ENCODE data around the gene ZNF10. TPM values are rescaled to one million over a fixed set of nuclear protein-coding genes. Genes with fewer than 3 reads are reported as not detected.

Gene ZNF10
- polyA plus RNA-seq, 1 donor (not counting 4 experiments of a cell fraction or from before 2014, with no cell fraction given) = 6.3 TPM

DNA sequence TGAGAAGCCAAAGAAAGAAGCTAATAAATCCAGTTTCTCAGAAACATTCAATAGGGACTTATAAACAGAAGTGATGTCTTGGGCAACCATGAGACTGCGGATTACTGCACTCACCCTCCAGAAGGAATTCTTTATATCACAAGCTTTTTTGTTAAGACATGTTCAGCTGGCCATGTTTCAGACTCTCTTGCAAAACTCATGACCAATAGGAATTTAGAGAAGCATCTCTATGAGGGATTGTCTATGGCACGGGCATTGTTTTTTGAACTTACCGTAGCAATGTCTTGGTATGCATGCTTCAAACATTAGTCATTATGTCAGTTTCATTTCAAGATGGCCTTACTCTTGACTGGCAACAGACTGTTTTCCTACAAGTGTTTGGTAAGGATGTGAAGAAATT lies 35.3 kb downstream of the ZNF10 start:
- no peaks in the 10 kb centered on the region for H3K27me3 ChIP-seq (ENCODE audit: control insufficient read depth, extremely low read depth, insufficient read depth, low read length)
- FAIRE-seq (no peak), DNase-seq (ENCODE audit: low read depth, low spot score) (peak; percentile 5)
- H3K4me1 ChIP-seq (ENCODE audit: control insufficient read depth, extremely low read depth, insufficient read depth, low read length) = no peaks in the 10 kb centered on the region
- H4K20me1 ChIP-seq (ENCODE audit: control insufficient read depth, extremely low read depth, insufficient read depth, low read length) = no peaks in the 10 kb centered on the region
- no peaks in the 10 kb centered on the region for H3K36me3 ChIP-seq (ENCODE audit: control insufficient read depth in 2 of 2, extremely low read depth in 1 of 2, insufficient read depth in 2 of 2, low read length in 2 of 2)
- TF ChIP-seq EZH2 (IDR thresholded peaks at IDR 0.05; ENCODE audit: low read length) = no peak
- TF ChIP-seq, protein P1, sequence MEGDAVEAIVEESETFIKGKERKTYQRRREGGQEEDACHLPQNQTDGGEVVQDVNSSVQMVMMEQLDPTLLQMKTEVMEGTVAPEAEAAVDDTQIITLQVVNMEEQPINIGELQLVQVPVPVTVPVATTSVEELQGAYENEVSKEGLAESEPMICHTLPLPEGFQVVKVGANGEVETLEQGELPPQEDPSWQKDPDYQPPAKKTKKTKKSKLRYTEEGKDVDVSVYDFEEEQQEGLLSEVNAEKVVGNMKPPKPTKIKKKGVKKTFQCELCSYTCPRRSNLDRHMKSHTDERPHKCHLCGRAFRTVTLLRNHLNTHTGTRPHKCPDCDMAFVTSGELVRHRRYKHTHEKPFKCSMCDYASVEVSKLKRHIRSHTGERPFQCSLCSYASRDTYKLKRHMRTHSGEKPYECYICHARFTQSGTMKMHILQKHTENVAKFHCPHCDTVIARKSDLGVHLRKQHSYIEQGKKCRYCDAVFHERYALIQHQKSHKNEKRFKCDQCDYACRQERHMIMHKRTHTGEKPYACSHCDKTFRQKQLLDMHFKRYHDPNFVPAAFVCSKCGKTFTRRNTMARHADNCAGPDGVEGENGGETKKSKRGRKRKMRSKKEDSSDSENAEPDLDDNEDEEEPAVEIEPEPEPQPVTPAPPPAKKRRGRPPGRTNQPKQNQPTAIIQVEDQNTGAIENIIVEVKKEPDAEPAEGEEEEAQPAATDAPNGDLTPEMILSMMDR (optimal IDR thresholded peaks at IDR 0.05 in 1 of 3, IDR thresholded peaks at IDR 0.05 in 1 of 3, conservative IDR thresholded peaks at IDR 0.05 in 1 of 3; ENCODE audit: extremely low read depth in 1 of 3, insufficient read depth in 2 of 3, low read length in 3 of 3) = no peak
- H3K9ac ChIP-seq (ENCODE audit: control insufficient read depth, extremely low read depth, insufficient read depth, low read length) = no peak overlapping the region
- no peak overlapping the region for H3K4me3 ChIP-seq (ENCODE audit: control insufficient read depth in 2 of 3, extremely low read depth in 1 of 3, insufficient read depth in 2 of 3, low read depth in 1 of 3, low read length in 3 of 3)
- no peak overlapping the region for H2AFZ ChIP-seq (ENCODE audit: control insufficient read depth, low read length)
- peaks cover 3% of the 10 kb centered on the region for H3K9me3 ChIP-seq (ENCODE audit: control insufficient read depth, low read depth, low read length)
- H3K27ac ChIP-seq (ENCODE audit: control insufficient read depth, insufficient read depth, low read length) = no peak overlapping the region
- H3K9me1 ChIP-seq (ENCODE audit: control insufficient read depth, extremely low read depth, insufficient read depth, low read length) = no peaks in the 10 kb centered on the region
- dilution Hi-C loops (cut with MboI; ENCODE audit: extremely low pct_ligation_motif_present, low sequenced_read_pairs) = no loop called here
- no peak overlapping the region for H3K4me2 ChIP-seq (ENCODE audit: control insufficient read depth, extremely low read depth, insufficient read depth, low read depth, low read length)
- no peaks in the 10 kb centered on the region for H3K79me2 ChIP-seq (ENCODE audit: control insufficient read depth, insufficient read depth, low read length)

DNA sequence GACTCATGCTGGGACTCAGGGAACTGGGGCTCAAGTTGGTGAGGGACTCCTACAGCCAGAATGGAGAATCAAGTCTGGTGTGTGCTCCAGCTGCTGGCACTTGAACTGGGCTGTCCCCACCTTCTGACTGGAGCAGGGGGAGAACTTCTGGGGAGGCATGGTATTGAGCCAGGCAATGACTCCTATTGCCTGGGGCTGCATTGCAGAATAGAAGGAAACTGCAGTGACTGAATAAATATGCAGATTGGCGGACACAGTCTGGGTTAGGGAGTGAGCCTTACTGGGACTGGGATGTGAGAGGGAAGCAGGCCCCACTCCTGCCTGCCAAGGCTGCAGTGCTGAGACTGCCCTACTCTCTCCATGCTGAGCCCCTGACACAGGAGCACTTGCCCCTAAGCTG lies 42.1 kb downstream of the ZNF10 start:
- H3K4me3 ChIP-seq (ENCODE audit: control insufficient read depth in 2 of 3, extremely low read depth in 1 of 3, insufficient read depth in 2 of 3, low read depth in 1 of 3, low read length in 3 of 3) = no peak overlapping the region
- no peak overlapping the region for H3K9ac ChIP-seq (ENCODE audit: control insufficient read depth, extremely low read depth, insufficient read depth, low read length)
- DNase-seq (ENCODE audit: low read depth, low spot score) (no peak), FAIRE-seq (no peak)
- dilution Hi-C loops (cut with MboI; ENCODE audit: extremely low pct_ligation_motif_present, low sequenced_read_pairs) = no loop called here
- TF ChIP-seq EZH2 (IDR thresholded peaks at IDR 0.05; ENCODE audit: low read length) = no peak
- TF ChIP-seq, protein P1 (optimal IDR thresholded peaks at IDR 0.05 in 1 of 3, IDR thresholded peaks at IDR 0.05 in 1 of 3, conservative IDR thresholded peaks at IDR 0.05 in 1 of 3; ENCODE audit: extremely low read depth in 1 of 3, insufficient read depth in 2 of 3, low read length in 3 of 3) = no peak
- H3K36me3 ChIP-seq (ENCODE audit: control insufficient read depth in 2 of 2, extremely low read depth in 1 of 2, insufficient read depth in 2 of 2, low read length in 2 of 2) = no peaks in the 10 kb centered on the region
- H4K20me1 ChIP-seq (ENCODE audit: control insufficient read depth, extremely low read depth, insufficient read depth, low read length) = no peaks in the 10 kb centered on the region
- H3K79me2 ChIP-seq (ENCODE audit: control insufficient read depth, insufficient read depth, low read length) = no peaks in the 10 kb centered on the region
- H3K9me3 ChIP-seq (ENCODE audit: control insufficient read depth, low read depth, low read length) = peaks cover 10% of the 10 kb centered on the region
- H3K27me3 ChIP-seq (ENCODE audit: control insufficient read depth, extremely low read depth, insufficient read depth, low read length) = no peaks in the 10 kb centered on the region
- no peak overlapping the region for H2AFZ ChIP-seq (ENCODE audit: control insufficient read depth, low read length)
- no peak overlapping the region for H3K4me2 ChIP-seq (ENCODE audit: control insufficient read depth, extremely low read depth, insufficient read depth, low read depth, low read length)
- no peaks in the 10 kb centered on the region for H3K9me1 ChIP-seq (ENCODE audit: control insufficient read depth, extremely low read depth, insufficient read depth, low read length)
- H3K27ac ChIP-seq (ENCODE audit: control insufficient read depth, insufficient read depth, low read length) = no peak overlapping the region
- no peaks in the 10 kb centered on the region for H3K4me1 ChIP-seq (ENCODE audit: control insufficient read depth, extremely low read depth, insufficient read depth, low read length)
